HG03558 (cell line): Measurements from ENCODE around the gene HMCN2.

Source experiments
- ATAC-seq: cut with Tn5 transposase; IDR thresholded peaks from one replicate; pipeline ENCODE4 v1.9.1; 2021; ENCODE audit warnings: moderate number of reproducible peaks; ENCODE audit not compliant: unreplicated experiment; ENCODE audit errors: extremely low read depth

HMCN2 gene

DNA sequence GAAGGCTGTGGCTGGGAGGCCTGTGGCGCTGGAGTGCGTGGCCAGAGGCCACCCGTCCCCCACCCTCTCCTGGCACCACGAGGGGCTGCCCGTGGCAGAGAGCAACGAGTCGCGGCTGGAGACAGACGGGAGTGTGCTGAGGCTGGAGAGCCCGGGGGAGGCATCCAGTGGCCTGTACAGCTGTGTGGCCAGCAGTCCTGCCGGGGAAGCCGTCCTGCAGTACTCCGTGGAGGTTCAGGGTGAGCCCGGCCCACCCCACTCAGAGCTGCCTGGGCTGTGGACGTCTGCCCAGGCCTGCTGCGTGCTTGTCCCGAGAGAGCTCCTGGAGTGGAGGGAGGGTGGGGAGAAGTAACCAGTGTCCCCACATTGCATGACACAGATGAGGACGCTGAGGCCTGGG, 89.2 kb downstream of the HMCN2 start:
- no peak for ATAC-seq

DNA sequence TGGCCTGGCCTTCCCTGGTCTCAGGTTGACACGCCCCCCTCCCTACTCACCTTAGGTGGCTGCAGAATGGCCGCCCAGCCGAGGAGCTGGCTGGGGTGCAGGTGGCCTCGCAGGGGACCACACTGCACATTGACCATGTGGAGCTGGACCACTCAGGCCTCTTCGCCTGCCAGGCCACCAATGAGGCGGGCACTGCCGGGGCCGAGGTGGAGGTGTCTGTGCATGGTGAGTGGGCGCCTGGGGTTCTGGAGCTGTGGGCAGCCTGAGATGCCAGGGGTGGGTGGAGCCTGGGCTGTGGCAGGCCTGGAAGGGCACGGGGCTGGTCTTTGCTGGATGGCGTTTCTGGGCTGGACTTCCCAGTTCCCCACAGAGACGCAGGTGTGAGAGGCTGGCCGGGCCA, 90.5 kb downstream of the HMCN2 start:
- ATAC-seq: no peak

DNA sequence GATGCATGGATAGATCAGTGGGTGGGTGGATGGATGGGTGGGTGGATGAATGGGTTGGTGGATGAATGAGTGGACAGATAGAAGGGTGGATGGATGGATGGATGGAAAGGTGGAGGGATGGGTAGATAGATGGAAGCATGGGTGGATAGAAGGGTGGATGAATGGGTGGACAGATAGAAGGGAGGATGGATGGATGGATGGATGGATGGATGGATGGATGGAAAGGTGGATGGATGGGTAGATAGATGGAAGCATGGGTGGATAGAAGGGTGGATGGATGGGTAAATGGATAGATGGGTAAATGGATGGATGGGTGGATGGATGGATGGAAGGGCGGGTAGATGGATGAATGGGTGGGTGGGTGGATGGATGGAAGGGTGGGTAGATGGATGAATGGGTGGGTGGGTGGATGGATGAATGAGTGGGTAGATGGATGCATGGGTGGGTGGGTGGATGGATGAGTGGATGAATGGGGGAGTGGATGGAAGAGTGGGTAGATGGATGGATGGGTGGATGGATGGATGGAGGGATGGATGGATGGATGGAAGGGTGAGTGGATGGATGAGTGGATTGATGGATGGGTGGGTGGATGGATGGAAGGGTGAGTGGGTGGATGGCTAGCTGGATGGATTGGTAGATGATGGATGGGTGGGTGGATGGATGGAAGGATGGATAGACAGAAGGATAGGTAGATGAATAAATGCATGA, 91.5 kb downstream of the HMCN2 start:
- ATAC-seq: no peak

DNA sequence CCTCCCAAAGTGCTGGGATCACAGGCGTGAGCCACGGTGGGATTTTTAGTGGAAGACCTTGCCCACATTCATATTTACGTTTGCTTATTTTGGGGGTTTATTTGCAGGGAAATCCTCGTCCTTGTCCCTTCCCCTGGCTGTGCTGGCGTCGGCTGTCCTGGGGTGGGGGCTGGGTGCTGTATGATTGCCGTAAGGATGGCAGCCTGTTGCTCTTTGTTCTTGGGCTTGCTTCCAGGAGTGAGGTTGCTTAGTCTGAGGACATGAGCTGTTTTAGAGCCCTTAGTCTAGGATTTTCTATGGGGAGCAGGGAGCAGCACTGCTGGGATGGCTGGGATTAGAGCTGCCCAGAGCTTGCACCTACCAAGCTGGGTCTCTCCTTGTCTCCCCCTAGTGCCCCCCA, 93.4 kb downstream of the HMCN2 start:
- ATAC-seq: no peak

DNA sequence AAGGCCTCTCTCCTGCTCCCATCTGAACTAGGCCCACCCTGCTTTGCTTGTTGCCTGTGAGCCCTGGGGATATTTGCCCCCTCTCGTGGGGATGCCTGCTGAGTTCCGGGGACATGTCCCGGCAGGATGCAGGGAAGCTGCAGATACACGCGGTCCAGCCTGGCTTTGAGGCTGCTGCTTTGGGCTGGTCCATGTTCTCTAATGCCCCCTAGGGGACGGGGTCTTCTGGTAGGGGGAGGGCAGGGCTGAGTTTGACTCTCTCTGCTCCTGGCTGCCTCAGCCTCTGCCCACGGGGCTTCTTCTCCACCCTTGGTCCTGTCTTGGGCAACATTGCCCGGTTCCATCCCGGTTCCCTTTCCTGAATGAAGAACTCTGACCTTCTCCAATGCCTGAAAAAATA, 94.3 kb downstream of the HMCN2 start:
- ATAC-seq: no peak

- ATAC-seq: no peak
Measured at GRCh38 chr9:130360672-130361071, 95.1 kb downstream of the HMCN2 start.

- no peak for ATAC-seq
Measured at GRCh38 chr9:130361873-130362362, 96.4 kb downstream of the HMCN2 start.

DNA sequence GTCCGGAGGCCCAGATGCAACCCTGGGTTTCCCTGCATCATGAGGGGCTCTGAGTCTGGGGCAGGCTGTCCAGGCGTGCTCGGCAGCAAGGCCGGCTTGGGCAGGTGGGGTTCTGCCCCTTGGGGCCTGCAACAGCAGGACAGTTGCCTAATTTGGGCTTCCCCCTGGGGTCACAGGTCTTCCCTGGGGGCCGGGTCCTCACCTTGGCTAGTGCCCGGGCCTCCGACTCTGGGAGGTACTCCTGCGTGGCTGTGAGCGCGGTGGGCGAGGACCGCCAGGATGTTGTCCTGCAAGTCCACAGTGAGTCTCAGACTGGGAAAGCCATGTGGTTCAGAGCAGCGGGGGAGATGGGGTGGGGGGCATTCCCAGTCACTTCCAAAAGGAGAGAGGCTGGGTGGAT, 97.1 kb downstream of the HMCN2 start:
- no peak for ATAC-seq

DNA sequence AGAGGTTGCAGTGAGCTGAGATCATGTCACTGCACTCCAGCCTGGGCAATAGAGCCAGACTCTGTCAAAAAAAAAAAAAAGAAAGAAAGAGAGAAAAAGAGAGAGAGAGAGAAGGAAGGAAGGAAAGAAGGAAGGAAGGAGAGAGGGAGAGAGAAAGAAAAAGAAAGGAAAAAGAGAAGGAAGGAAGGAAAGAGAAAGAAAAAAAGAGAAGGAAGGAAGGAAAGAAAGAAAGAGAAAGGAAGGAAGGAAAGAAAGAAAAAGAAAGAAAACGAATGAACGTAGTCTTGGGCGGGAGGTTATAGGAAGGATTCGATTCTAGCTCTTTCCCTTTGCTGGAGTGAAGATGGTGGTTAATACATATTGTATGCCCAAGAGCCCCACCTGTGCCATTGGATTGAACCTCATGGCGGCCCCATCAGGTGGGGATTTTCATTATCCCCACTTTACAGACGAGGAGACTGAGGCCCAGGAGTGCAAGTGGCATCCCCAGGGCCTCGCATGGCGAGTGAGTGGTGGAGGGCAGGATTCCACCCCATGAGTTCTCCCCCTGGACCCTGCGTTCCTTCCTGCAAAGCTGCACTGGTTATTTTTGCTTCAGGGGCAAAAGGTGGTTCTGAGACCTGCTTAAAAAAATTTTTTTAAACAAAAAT, 98.3 kb downstream of the HMCN2 start:
- ATAC-seq: no peak

GRCh38 chr9:130364619-130365322, 99.2 kb downstream of the HMCN2 start:
- ATAC-seq: no peak

DNA sequence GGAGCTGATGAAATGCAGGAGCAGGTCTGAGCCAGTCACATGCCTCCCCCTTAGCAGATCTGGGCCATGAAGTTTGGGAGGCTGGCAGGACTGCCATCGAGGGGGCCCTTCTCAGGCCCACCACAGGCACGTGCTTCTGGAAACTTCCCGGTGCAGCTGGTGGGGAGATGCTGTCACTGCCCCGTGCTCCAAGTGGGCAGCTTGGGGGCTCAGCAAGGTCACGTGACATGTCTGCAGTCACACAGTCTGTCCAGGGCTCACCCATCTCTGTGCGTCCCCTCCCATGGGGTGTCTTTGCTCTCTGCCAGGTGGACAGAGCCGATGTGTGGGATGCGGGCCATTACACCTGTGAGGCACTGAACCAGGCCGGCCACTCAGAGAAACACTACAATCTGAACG, 99.8 kb downstream of the HMCN2 start:
- no peak for ATAC-seq

DNA sequence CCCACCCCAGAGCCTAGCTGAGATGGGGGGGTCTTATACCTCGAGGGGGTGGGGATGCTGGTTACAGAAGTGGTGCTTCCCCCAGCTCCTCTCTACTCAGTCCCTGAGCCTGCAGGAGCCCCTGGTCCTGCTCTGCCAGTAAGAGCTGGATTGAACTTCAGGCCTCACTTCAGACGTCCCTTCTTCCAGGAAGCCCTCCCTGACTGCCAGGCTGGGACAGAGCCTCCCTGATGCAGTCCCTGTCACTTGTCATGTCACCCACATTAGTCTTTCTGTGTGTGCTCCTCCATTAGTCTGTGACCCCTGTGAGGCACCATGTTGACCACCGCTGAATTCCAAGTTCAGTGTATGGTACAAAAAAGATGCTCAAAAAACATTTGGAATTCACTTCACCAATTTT, 100.5 kb downstream of the HMCN2 start:
- no peak for ATAC-seq

- ATAC-seq: no peak
Measured at GRCh38 chr9:130366888-130367550, 101.5 kb downstream of the HMCN2 start.

GRCh38 chr9:130368631-130369103, 103.1 kb downstream of the HMCN2 start:
- no peak for ATAC-seq

DNA sequence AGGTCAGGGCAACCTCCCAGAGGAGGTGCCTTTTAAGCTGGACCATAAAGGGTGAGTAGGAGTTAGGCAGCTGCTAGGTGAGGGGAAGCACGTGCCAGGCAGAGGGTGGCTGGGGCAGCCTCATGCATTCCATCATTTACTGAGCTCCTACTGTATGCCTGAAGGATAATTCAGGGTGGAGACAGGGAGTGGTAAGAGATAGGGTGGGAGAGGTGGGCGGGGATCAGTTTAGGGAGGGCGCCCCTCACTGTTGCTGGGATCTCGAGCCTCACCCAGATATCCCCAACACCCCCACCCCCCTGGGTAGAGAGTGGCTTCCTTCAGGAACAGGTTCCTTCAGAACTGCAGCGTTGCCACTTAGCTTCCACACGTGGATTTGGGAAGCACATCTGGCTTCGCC, 104.7 kb downstream of the HMCN2 start:
- ATAC-seq: no peak

- no peak for ATAC-seq
Measured at GRCh38 chr9:130371196-130371966, 105.8 kb downstream of the HMCN2 start.

DNA sequence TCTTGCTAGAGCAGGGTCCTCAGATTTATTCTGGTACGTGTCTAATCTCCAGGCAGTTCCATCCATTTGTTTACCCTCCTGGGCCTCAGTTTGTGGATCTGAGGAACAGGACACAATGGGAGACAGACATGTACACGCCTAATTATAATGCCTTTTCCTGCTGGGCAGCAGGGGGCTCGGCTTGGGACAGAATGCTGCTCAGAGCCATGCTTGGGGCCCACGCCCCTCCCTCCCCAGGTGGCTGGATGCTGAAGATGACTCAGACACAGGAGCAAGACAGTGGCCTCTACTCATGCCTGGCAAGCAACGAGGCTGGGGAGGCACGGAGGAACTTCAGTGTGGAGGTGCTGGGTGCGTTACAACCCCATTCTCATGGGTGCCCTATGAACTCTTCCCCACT, 106.5 kb downstream of the HMCN2 start:
- no peak for ATAC-seq

- ATAC-seq: no peak
Measured at GRCh38 chr9:130373679-130374325, 108.2 kb downstream of the HMCN2 start.

- ATAC-seq: no peak
Measured at GRCh38 chr9:130377612-130378011, 112.1 kb downstream of the HMCN2 start.
